Activated CD4-positive, alpha-beta T cell treated with anti-CD3 and anti-CD28 coated beads for 4 hours (primary cell): Measurements from ENCODE around the gene SSBP3.

ENCODE experiments used
- DNase-seq, 2 donors: peaks; one replicate each; pipeline ENCODE4 v3.0.0-alpha.2; 2020

SSBP3 gene

DNA sequence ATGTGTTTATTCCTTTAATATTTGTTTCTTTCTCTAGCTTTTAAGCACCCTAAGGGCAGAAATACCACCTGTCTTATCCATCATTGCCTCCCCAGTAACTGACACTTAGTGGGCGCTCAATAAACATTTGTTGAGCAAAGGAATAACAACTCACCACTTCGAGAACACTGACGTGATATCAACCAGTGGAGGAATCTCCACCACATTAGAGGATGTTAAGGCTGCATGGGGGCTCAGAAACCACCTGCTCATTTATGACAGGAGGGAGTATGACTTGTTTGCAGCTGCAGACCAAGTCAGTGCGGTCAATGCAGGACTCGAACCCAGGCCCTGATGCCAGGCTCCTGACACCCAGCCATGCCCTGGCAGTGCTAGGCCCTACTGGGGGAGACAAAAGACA is 103.6 kb downstream of the SSBP3 start:
- DNase-seq: no peak

GRCh38 chr1:54301497-54301896 is 104.7 kb downstream of the SSBP3 start:
- no peak for DNase-seq

DNA sequence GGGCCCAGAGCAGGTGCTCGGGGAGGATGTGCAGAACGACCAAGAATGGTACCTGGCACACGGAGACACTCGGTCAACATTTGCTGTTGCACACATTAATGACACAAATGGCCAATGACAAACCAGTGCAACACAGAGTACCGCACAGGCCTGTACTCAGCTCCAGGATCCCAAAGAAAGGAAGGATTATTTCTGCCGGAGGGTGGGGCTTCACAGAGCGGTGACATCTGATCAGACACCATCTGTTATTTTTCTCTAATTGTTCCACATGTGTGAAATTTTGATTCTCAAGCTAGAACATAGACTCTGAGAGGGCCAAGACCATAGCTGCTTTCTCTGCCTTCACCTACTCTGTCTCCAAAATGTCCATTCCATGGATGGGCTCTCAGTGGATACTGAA is 105.8 kb downstream of the SSBP3 start:
- DNase-seq: no peak

- no peak for DNase-seq
Observed at GRCh38 chr1:54299037-54299436, 107.2 kb downstream of the SSBP3 start.

DNA sequence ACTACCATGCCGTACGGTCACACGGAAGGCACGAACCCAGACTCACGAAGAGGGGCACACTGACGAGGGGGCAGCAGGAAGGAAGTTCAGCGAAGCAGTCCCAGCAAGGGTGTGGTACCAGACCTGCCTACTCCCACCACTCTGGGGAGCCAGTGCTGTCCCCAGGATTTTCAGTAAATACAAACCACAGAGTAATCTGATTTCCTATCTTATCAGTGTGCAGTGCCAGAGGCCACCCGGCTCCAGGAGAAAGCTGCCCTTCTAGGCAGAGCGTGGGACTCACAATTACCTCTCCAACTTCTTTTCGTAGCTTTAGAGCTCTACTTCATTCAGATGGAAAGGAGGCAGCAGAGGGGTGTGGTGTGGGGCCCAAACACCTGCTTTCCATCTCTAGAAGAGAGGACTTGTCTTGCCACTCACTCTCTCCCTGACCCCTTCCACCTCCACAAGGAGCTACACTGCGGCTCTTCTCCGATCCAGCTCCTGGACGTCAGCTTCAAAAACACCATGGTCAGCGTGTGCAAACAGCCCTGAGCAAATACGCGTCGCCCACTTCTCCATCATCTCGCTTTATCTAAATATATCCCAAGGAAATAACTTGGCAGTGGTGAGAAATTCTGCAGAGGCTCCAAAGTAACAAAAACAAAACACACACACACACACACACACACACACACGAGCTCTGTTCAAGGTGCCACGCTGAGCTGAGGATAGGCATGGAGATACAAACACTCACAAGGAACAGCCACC is 107.7 kb downstream of the SSBP3 start:
- DNase-seq: no peak

- no peak for DNase-seq
Observed at GRCh38 chr1:54297596-54298283, 108.5 kb downstream of the SSBP3 start.

DNA sequence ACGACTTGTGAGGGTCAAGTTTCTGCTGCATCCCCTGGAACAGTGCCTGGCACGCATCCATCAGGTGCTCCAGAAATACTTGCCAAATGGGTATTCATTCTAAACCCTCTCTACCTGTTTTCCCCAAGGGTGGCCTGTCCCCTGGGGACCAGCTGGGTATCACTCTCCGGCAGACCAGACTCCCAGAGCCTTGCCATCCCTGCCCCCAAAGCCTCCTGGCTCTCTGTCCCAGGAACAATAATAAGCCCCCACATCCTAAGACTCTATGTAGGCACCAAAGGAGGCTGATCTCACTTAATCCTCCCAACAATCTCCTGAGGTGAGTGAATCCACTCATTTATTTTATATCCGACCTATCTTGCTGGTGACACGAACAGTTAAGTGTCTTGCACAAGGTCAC is 109.5 kb downstream of the SSBP3 start:
- no peak for DNase-seq

DNA sequence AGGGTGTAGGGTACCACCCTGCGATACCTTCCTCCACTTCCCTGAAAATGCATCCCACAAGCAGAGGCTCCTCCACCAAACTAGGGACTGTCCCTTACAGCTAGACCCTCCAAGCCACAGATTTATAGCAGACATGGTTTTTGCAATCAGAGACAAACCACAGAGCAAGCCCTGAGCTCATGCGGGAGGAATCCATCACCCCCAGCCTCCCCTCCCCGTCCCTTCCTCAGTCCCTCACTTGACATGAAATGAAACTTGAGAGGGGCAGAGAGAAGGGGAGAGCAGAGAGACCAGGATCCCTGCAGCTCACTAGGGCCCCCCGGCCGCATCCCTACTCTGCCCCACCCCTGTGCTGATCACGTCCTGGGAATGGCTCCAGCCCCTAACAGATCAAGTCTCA is 111.3 kb downstream of the SSBP3 start:
- no peak for DNase-seq

GRCh38 chr1:54292002-54292911 is 113.9 kb downstream of the SSBP3 start:
- DNase-seq: no peak

GRCh38 chr1:54291276-54292001 is 114.8 kb downstream of the SSBP3 start:
- DNase-seq: no peak

DNA sequence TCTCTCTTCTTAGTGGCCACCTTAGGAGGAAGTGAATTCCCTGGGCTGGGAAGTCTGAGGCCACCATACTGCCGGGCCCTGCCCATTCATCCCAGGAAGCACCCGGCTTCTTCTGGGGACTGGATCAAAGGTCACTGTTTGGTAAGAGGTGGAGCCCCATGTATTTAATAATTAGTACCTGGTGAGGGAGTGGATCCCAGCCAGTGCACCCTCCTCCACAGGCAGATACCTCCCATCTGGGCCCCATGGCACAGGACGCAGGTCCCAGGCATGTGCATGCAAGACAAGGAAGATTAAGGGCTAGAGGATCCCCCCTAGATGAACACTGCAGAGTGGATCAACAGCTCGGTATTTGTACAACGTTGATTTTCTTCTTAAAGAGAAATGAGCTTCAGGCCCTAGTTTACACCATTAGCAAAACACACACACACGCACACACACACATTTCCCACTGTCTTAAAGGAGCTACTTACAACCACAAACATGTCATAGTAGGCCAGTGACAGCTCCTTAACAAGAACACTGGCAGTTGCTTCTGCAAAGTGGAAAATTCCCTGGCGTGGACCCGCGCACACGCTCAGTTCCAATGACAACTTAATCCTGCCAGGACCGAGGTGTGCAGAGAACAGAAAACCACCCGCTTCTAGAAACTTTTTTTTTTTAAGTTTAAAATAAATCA is 115.5 kb downstream of the SSBP3 start:
- DNase-seq: no peak

DNA sequence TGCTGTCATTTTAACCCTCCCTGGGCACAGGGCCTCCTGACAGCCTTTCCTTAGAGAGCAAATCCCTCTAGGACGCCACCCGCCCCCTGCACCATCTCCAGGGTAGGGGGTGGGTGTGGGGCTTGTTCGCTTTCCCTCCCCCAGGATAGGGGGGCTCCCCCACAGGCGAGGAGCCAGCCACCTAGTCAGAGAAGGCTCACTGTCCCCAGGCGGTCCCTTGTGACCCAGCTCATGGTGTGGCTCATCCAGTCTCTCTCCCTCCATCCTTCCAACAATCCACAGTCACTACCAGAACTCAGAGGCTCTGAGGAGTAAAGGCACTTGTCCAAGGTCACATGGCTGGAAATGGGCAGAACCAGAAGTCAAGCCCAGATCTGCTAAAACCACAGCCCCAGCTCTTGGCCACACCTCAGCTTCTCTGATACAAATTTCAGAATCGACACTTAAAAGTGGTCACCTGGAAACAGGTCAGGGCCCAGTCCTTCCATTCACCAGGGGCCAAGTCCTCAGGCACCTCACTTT is 116.4 kb downstream of the SSBP3 start:
- DNase-seq: no peak

DNA sequence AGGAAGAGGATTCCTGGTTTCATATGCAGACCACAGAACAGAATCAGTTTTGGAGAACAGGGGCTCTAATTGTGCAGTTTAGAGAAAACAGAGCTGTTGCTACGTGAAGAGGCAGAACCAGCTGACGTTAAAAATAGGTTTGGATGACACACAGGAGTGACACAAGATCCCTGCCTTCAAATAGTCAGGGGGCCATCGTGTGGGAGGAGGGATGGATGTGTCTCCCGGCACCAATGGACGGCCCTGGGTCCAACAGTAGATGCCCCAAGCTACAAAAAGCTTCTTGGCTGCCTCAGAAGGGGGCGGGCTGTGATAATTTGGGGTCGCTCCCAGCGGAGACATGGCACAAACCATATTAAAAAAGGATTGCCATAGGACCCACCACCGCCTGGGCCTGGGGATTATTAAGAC is 118.4 kb downstream of the SSBP3 start:
- DNase-seq: no peak

DNA sequence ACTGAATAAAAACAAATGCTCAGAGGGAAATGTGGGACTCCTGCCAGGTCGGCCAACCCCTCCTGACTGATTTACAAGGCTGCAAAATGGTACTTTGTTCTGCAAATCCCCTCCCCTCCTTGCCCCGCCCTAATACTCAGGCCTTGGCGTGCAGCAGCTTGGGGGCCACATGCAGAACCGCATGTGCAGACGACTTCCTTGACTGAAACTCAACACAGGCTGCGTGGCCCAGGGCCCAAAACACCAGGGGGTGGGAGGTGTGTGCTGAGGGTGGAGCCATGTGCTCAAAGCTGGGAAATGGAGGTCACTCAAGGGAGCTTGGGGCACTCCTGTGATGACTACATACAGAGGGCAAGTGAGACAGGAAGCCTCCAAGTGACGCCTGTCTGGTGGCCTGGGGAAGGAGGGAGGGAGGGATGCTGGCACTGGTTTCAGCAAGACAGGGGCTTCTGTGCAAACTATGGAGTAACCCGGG is 119.0 kb downstream of the SSBP3 start:
- DNase-seq: peak; percentile 37 to 42

GRCh38 chr1:54285815-54286345 is 120.3 kb downstream of the SSBP3 start:
- no peak for DNase-seq

DNA sequence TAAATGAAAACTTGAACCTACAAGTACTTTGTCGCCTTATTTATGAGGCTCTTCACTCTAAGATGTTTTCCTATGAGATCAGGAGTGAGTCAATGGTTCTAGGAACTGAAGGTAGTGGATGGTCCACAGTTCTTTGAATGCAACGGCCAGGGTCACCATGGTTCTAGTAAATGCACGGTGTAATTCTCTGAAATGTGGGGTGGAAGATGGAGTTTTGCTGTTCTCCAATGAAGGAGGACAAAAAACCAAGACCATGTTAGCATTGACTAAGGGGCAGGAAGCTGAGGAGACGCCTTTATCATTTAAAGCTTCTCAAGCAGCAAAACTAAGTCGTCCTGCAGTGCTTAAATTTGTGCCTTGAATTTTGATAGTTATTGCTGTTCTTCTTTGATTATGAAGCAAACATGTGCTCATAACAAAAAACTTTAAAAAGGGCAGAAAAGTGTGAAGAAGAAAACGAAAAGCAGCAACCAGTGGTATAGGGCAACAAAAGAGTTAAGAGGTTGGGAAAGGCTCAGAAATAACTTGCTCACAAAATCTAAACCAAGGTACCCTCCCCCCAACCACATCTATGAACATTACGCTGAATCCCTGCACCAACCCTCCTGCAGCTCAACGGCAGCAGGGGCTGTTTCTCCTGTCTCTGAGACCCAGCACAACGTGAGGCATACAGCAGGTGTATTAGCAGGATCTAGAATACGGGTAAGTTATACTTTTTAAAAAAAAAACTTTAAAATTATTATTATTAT is 121.2 kb downstream of the SSBP3 start:
- DNase-seq: peak in 1 of 2 donors; percentile 13

GRCh38 chr1:54283635-54284385 is 122.4 kb downstream of the SSBP3 start:
- DNase-seq: no peak

GRCh38 chr1:54282101-54282847 is 123.9 kb downstream of the SSBP3 start:
- DNase-seq: no peak

- no peak for DNase-seq
Observed at GRCh38 chr1:54280651-54281050, 125.5 kb downstream of the SSBP3 start.
